GM21737 (cell line): ENCODE measurements around the gene CD200R1.
"Not testable (repeated sequence)": the region's sequence is repeated elsewhere in the genome, so short reads cannot be mapped to it uniquely, and the experiment has no call there.

Experiments
- ATAC-seq: cut with Tn5 transposase; IDR thresholded peaks from one replicate; pipeline ENCODE4 v1.9.1; 2021; ENCODE audit warnings: mild to moderate bottlenecking, moderate library complexity; ENCODE audit not compliant: unreplicated experiment

The CD200R1 gene

DNA sequence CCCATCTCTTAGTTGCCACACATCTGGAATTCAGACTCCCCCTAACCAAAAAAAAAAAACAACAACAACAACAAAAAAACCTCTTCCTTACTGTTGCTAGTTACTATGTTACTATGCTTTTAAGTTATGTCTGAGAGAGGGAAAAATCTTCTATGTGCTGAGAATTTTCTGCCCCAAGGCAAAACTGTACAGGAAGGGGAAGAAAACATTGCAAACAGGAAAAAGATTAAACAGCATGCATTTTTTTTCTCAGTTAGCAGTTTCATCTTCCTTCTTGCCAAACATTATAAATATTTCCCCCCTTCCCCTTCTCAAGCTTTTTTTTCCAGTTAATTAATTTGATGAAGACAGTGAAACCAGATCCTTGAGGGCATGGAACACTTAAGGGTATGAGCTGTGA, 1.1 kb upstream of the CD200R1 start:
- ATAC-seq, result no peak

DNA sequence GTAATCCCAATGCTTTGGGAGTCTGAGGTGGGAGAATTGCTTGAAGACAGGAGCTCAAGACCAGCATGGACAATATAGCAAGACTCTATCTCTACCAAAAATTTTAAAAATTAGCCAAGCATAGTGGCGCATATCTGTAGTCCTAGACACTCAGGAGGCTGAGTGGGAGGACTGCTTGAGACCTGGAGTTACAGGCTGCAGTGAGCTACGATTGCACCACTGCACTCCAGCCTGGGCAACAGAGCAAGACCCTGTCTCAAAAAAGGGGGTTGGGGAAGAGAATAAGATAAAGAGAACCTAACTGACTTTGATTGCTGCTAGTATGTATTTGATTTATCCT, 755 bp downstream of the CD200R1 start:
- ATAC-seq, result no peak

DNA sequence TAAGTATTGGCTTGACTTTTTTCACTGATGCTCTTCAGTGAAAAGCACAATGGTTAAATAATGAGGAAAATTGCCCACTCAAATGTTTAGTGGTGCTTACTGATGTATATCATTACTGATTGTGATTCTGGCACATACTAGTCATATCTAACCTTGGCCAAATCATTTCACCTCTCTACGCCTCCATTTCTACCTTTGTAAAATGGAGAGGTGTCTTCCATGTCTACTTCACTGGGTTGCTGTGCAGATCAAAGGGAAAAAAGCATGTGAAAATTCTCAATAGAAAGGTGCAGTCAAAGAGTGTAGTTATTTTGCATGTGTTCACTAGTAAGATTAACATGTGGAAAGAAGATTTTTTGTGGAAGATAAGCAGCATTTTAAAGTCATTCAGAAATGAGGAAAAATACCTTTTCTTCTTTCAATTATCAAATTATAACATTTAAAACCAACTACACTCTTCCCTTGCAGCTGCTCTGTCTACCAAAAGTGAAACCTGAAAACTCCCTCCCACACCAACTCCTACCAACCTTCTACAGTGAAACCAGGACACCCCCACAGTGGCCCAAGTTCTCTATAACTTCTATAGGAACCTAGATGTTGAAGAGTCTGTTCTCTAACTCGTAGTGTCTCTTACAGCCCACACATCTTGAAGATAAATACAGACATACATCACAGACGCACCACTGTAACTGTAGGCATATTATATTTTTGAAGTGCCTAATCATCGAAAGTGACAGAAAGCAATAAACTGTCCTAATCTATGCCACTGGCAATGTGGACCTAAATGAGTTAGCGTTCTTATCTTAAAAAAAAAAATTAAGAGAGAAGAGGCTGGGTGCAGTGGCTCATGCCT, 1.4 kb downstream of the CD200R1 start:
- peak; percentile 80 for ATAC-seq

DNA sequence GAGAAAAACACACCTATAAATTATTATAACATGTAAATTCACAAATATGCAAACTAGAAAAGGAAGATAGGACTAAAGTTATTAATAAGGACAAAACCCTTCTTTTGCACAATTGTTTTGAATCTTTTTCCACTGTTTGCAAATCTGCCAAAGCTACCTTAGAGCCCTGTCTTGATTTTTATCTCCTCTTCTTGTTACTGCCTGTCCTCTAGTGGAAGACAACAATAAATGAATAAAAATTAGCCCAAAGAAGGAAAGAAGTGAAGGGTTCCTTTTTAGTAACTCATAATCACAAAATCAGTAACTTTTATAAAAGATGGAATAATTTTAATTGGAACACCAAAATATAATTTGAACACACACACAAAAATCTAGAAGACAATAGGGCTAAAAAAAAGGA, 2.7 kb downstream of the CD200R1 start:
- no peak for ATAC-seq

DNA sequence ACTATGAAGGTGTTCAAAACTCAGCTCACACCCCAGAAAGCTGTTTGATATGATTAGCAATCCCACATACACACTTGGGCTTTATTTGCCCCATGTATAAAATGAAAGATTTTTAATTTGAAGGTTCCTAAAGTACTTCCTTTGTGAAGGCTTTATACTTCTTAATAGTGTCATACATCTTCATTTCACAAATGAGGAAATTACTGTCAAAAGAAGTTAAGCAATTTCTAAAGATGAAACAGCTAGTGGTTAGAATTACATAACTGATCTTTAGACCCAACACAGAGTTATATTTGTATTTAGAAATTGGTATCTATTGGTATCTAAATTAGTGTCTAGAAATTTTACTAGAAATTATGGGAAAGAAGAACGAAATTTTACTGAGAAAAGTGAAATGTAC, 7.1 kb downstream of the CD200R1 start:
- ATAC-seq, result no peak

DNA sequence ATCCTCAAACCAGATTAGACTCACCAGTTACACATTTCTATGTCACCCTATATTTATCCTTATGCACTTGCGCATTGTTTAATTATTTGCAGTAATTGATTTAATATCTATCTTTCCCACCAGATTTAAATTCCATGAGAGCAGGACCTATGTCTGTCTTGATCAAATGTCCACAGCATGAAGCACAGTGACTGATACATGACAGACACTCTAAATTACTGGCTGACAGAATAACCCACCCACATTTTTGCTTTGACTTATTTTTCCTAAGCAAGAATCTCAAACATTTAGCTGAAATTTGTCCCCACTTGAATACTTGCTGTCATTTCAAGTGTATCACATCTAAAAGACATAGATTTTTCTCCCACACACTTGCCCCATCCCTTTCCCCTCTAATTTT, 7.5 kb downstream of the CD200R1 start:
- no peak for ATAC-seq

DNA sequence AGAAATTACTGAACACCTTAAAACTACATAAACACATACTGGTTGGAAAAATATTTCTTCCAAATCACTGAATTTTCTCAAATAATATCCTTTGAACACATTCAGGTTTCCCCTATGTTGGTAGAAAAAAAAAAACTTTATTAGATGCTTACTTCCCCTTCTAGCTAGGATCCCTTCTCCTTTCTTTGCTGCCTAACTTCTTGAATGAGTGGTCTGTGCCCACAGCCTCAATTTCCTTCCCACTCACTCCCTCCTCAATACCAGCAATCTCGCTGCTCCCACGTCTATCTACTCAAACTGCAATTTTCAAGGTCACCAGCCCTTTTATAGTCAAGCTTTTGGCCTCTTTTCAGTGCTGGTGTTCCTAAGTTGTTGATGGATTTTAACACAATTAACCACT, 8.3 kb downstream of the CD200R1 start:
- no peak for ATAC-seq

DNA sequence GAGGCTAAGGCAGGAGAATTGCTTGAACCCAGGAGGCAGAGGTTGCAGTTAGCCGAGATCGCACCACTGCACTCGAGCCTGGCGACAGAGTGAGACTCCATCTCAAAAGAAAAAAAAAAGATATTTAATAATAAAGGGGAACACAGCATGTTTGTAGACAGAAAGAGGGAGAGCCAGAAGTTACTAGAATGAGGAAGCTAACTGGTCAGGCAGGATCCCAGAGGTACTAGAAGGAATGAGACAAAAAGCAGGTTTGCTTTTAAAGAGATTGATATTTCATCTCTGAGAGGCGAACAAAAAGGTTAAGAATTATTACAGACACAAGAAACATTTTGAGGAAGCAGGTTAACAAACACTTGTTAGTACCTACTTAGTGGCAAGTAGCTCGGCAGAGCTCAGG, 9.2 kb downstream of the CD200R1 start:
- no peak for ATAC-seq

DNA sequence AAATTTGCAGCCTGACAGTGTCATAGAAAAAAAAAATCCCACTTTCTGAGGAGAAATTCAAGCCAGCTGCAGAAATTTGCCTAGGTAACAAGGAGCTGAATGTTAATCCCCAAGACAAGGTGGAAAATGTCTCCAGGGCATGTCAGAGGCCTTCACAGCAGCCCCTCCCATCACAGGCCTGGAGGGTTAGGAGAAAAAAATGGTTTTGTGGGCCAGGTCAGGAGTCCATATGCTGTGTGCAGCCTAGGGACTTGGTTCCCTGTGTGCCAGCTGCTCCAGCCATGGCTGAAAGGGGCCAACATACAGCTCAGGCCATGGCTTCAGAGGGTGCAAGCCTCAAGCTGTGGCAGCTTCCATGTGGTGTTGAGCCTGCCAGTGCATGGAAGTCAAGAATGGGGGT, 11.2 kb downstream of the CD200R1 start:
- no peak for ATAC-seq

DNA sequence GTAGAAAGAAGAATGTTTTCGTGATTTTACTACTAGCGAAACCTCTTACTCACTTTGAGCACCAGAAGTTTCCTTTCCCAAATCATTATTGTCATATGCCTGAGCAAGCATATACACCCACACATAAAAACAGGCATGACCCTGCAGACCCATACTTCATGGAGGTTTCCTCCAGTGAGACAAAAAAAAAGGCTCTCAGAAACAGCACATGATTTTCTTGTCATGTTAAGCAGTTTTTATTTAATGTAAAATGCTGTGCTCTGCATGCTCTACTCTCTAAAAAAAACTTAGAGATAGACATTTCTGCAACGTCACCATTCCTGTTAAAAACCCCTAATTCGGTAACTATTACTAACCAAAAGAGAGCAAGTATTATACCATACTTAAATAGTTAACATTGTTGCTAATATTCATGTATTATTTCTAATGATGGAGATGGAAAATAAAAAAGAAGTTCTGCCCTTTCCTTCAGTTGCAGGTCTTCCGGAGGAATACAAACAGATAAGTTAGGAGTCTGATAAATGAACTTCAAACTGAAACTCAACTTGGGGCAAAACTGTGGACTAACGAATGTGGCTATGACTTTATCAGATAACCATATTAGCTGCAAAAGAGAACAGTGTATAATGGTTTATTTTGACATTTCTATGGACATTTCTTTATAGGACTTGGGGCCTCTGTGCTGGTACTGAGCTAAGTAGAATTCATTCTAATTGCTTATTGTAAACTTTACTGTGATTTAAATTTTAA, 15.9 kb downstream of the CD200R1 start:
- ATAC-seq, result peak; percentile 69

DNA sequence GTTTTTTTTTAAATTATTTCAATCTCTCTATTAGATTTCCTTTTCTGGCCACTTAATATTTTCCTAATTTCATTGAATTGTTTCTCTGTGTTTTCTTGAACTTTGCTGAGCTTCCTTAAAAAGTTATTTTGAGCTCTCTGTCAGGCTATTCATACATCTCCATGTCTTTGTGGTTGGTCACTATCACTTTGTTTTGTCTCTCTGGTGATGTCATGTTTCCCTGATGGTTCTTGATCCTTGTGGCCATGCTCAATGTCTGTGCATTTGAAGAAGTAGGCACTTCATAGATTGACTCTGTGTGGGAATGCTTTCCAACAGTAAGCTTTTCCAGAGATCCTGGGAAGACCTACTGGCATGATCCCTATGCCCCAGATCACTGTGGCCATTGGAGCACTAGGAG, 18.6 kb downstream of the CD200R1 start:
- no peak for ATAC-seq

DNA sequence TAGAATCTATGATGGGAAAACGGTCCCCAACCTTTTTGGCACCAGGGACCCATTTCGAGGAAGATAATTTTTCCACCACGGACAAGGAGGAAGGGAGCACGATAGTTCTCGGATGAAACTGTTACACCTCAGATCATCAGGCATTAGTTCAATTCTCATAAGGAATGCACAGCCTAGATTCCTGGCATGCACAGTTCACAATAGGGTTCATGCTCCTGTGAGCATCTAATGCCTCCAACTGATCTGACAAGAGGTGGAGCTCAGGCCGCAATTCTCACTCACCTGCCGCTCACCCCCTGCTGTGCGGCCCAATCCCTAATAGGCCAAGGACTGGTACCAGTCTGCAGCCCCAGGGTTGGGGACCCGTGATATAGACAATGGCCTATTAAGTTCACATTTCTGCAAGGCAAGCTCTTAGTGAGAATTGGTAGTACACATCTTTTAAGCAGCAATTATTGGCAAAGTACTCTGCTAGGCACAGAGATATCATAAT, 26.5 kb downstream of the CD200R1 start:
- no peak for ATAC-seq

DNA sequence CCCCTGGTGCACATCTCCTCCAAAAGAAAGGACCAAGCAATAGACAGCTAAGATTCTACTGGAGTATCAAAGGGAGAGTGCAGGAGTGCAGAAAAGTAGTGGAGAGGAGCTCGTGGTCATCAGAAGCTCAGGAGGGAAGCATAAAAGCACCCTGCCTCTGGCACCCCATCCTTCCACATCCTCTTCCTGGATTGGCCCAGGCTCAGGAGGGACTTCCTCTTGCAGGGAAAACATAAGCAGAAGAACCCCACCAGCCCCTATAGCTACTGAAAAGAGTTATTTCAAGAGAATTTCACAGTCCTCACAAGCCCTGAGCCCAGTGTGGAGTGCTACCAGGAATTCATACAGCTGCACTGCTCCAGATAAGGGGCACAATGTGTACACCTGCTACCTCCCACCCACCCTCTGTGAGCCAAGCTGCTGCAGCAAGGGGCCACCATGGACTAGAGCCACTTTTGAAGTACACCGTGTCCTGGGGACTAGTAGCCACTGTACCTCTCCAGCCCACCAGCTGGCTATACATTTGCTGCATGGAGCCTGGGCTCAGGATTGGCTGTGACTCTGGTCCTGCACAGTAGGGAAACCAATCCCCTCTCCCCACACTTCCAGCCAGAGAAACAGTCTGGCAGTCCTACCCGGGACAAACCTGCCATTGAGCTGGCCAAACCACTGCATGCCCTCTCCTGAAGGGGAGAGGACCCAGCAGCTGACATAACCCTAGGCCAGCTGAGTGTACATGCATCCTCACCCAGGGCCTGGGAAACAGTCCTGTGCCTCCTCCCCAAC, 43.0 kb downstream of the CD200R1 start:
- ATAC-seq, result no peak

DNA sequence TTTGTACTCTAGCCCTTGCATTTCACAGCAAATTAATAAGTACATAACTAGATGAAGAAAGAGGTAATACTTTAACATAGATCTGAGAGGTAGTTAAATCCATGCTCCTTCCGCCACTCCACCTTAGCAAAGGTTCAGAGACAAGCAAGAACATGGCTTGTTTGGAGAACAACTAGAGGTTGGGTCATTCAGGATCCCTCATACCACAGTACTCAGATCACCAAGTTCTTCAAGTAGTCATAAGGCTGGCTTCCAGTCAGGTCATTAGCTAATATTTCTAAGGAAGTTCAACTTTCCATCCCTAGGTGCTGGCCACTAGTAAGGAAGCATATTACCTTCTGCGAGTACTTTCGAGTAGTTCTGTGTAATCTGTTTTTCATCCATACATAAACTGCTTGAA, 44.1 kb downstream of the CD200R1 start:
- ATAC-seq, result no peak

DNA sequence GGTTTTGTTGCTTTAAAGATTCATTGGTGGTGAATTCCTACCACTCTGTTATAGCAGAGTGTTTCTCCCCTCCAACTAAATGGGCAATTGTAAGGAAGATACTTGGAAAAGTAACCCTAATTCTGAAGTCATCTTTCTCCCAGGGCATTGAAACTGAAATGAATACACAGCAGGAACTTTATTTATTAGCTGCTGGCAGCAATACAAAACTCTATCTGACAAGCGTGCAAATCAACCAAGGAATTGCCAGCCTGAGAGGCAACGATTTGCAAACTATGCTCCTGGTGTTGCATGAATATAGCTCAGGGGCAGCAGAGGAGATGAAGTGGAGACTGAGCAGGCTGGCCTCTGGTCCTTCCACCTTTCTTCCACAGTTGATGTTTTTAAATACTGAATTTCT, 48.9 kb downstream of the CD200R1 start:
- no peak for ATAC-seq

DNA sequence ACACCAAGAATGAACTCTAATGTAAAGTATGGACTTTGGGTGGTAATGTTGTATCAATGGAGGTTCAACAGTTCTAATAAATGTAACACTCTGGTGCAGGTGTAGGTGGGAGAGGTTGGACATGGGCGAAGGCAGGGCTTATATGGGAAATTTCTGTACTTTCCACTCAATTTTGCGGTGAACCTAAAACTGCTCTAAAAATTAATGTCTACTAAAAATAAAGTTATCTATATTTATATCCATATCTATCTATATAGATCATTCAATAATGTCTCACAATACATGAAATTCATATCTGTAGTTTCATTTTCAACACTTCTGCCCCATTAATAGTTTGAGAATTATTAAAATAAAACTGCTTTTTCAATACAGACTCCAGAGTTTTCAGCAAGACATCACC, 49.3 kb downstream of the CD200R1 start:
- ATAC-seq, result no peak

DNA sequence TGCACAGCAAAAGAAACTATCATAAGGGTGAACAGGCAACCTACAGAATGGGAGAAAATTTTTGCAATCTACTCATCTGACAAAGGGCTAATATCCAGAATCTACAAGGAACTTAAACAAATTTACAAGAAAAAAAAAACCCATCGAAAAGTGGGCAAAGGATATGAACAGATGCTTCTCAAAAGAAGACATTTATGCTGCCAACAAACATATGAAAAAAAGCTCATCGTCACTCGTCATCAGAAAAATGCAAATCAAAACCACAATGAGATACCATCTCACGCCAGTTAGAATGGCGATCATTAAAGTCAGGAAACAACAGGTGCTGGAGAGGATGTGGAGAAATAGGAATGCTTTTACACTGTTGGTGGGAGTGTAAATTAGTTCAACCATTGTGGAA, 55.4 kb downstream of the CD200R1 start:
- not testable (repeated sequence) for ATAC-seq

DNA sequence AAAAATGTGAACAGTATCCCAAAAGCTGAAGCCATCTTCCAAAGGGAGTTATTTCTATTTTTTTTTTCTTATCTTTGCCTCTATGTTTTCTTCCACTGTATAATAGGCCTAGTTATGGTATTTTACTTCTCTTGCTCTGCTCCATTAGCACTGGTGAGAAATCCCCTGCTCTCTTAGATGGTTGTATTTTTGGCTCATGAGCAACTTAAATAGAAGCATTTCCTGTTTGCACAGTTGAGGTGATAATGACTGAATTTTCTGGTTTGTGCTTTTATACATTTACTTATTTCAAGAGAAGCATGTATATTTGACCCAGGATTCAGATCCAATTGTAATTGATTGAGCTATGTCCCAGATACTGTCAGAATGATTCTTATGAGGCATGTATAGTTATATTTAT, 66.7 kb downstream of the CD200R1 start:
- ATAC-seq, result peak; percentile 99

DNA sequence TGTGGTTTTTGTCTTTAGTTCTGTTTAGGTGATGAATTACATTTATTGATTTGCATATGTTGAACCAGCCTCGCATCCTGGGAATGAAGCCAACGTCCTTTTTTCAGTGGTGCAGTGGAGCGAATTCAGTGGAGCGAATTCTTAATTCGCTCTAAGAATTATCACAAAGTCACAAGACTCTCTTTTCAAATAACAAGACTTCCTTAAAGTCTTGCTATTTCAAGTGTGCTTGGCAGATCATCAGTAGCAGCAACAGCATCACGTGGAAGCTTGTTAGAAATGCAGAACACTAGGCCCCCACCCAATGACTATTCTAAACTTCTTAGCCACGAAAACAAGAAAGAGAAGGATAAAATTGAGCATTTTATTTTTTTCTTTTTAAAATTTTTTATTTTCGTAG, 70.1 kb downstream of the CD200R1 start:
- ATAC-seq, result no peak

DNA sequence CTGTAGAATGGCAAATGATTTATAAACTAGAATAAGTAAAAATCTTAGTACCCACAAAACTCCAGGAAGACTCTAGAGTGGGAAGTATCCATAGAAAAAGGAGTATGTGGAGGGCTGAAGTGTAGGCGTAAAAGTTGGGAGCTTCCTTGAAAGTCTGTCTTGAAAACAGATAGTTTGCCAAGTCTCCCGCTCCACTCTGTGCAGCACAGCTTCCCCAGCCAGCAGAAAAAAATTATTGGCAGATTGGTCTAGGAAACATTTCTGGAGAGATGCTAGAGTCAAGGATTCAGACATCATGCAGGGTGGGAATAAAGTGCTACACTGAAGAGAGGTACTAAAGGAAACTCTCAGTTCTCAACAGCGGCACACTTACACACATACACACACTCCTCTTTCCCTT, 74.8 kb downstream of the CD200R1 start:
- no peak for ATAC-seq

DNA sequence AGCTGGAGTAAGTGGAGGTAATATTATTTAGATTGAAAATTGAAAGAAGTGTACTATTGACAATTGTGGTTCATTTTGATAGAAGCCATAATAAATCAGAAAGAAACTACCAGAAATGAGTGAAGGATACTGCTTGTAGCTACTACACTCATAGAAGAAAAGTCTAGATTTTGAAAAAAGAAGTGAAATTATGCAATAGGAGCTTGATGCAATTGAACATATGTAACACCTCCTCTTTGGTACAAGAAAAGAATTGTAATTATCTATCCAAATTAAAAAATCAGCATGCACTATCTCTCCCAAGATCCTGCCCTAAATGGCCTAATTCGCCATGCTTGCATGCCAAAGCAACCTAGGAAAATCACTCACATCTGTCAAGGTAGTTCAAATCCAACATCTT, 77.1 kb downstream of the CD200R1 start:
- no peak for ATAC-seq

DNA sequence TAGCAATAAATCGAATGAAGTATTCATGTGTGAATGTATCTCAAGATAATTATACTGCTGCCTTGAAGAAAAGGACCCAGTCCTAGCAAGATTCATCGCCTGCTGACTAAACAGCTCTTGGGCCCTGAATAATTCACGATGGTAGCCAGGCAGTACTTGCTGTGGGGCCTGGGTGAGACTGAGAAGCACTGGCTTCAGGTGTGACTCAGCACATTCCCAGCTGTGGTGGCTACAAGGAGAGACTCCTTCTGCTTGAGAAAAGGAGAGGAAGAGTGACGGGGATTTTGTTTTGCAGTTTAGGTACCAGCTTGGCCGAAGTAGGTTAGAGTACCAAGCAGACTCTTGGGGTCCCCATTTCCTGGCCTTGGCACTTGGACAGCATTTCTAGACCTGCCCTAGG, 80.6 kb downstream of the CD200R1 start:
- ATAC-seq, result no peak
